ENCODE measurements around the gene SMIM28.

Gene SMIM28

GRCh38 chr6:138429761-138430160, 52.1 kb downstream of the SMIM28 start:
- DNase-seq (ENCODE audit: low spot score), result no peak
- Histone ChIP-seq H3K4me3 (no peak overlapping the region), H3K27ac (no peak overlapping the region)
- TF ChIP-seq CTCF (IDR thresholded peaks at IDR 0.05), result no peak

- no peak for TF ChIP-seq CTCF (IDR thresholded peaks at IDR 0.05)
- Histone ChIP-seq H3K27ac (no peak overlapping the region), H3K4me3 (peak overlapping the region; percentile 43)
- DNase-seq (ENCODE audit: low spot score), result no peak
Observed at GRCh38 chr6:138430361-138431145, 52.8 kb downstream of the SMIM28 start.

GRCh38 chr6:138431256-138432062, 53.8 kb downstream of the SMIM28 start:
- H3K27ac ChIP-seq, result no peak overlapping the region
- no peak for DNase-seq (ENCODE audit: low spot score)
- no peak overlapping the region for H3K4me3 ChIP-seq
- TF ChIP-seq CTCF (IDR thresholded peaks at IDR 0.05), result no peak

GRCh38 chr6:138432063-138432356, 54.3 kb downstream of the SMIM28 start:
- Histone ChIP-seq H3K27ac (no peak overlapping the region), H3K4me3 (no peak overlapping the region)
- DNase-seq (ENCODE audit: low spot score), result no peak
- TF ChIP-seq CTCF (IDR thresholded peaks at IDR 0.05), result no peak

Measured in coronary artery (tissue), 2 donors.